ENCODE results near the gene RNF114.
"Not testable (repeated sequence)": the region's sequence is repeated elsewhere in the genome, so short reads cannot be mapped to it uniquely, and the experiment has no call there.

Gene RNF114

GRCh38 chr20:49892817-49893216, 43.4 kb upstream of the RNF114 start:
- DNase-seq: no peak
- Histone ChIP-seq H2BK15ac (replicated peaks; ENCODE audit: low read depth) (no peak overlapping the region), H3K27me3 (ENCODE audit: insufficient read depth, low read length, poor library complexity) (no peaks in the 10 kb centered on the region), H3K23ac (ENCODE audit: low read length) (no peak overlapping the region), H3K79me2 (ENCODE audit: control insufficient read depth, insufficient read depth, low read length) (no peaks in the 10 kb centered on the region), H4K5ac (ENCODE audit: low read length) (no peak overlapping the region), H3K4me2 (ENCODE audit: low read length) (no peak overlapping the region), H4K8ac (ENCODE audit: low read depth, low read length) (no peak overlapping the region), H3K9ac (ENCODE audit: low read length) (no peak overlapping the region), H3K18ac (ENCODE audit: low read length) (no peak overlapping the region), H3K56ac (ENCODE audit: low read length) (no peak overlapping the region), H3K4me3 (ENCODE audit: low read length) (no peak overlapping the region), H3K36me3 (ENCODE audit: control insufficient read depth, insufficient read depth, low read length) (no peaks in the 10 kb centered on the region), H2BK5ac (ENCODE audit: low read length) (no peak overlapping the region), H3K79me1 (ENCODE audit: low read length) (no peaks in the 10 kb centered on the region), H2BK120ac (ENCODE audit: low read depth, low read length) (no peak overlapping the region), H3K4ac (ENCODE audit: low read depth, low read length) (no peak overlapping the region), H3K4me1 (ENCODE audit: control insufficient read depth, low read depth, low read length) (peaks cover 10% of the 10 kb centered on the region), H3K27ac (ENCODE audit: low read depth, low read length) (no peak overlapping the region), H2AK5ac (ENCODE audit: low read length) (no peak overlapping the region)
- no CpG with 5 or more reads among the region's 11 CpGs for WGBS (ENCODE audit: extremely low coverage, insufficient coverage, low lambda C conversion rate)

- no peaks in the 10 kb centered on the region for H3K36me3 ChIP-seq (ENCODE audit: control insufficient read depth, insufficient read depth, low read length)
- H2AK5ac ChIP-seq (ENCODE audit: low read length): no peak overlapping the region
- no peak overlapping the region for H2BK5ac ChIP-seq (ENCODE audit: low read length)
- no peak overlapping the region for H3K23ac ChIP-seq (ENCODE audit: low read length)
- no peak overlapping the region for H3K4me3 ChIP-seq (ENCODE audit: low read length)
- H3K79me1 ChIP-seq (ENCODE audit: low read length): no peaks in the 10 kb centered on the region
- H3K27me3 ChIP-seq (ENCODE audit: insufficient read depth, low read length, poor library complexity): no peaks in the 10 kb centered on the region
- H3K18ac ChIP-seq (ENCODE audit: low read length): no peak overlapping the region
- WGBS (ENCODE audit: extremely low coverage, insufficient coverage, low lambda C conversion rate): no CpG with 5 or more reads among the region's 12 CpGs
- no peak overlapping the region for H3K56ac ChIP-seq (ENCODE audit: low read length)
- no peak for DNase-seq
- H3K4ac ChIP-seq (ENCODE audit: low read depth, low read length): no peak overlapping the region
- H4K5ac ChIP-seq (ENCODE audit: low read length): no peak overlapping the region
- no peak overlapping the region for H3K9ac ChIP-seq (ENCODE audit: low read length)
- H4K8ac ChIP-seq (ENCODE audit: low read depth, low read length): no peak overlapping the region
- no peaks in the 10 kb centered on the region for H3K79me2 ChIP-seq (ENCODE audit: control insufficient read depth, insufficient read depth, low read length)
- H3K27ac ChIP-seq (ENCODE audit: low read depth, low read length): no peak overlapping the region
- H3K4me1 ChIP-seq (ENCODE audit: control insufficient read depth, low read depth, low read length): peaks cover 10% of the 10 kb centered on the region
- no peak overlapping the region for H2BK15ac ChIP-seq (replicated peaks; ENCODE audit: low read depth)
- no peak overlapping the region for H2BK120ac ChIP-seq (ENCODE audit: low read depth, low read length)
- no peak overlapping the region for H3K4me2 ChIP-seq (ENCODE audit: low read length)
Observed at GRCh38 chr20:49893242-49894072, 42.7 kb upstream of the RNF114 start.

GRCh38 chr20:49894073-49894470, 42.1 kb upstream of the RNF114 start:
- Histone ChIP-seq H2BK120ac (ENCODE audit: low read depth, low read length) (no peak overlapping the region), H3K9ac (ENCODE audit: low read length) (no peak overlapping the region), H3K23ac (ENCODE audit: low read length) (no peak overlapping the region), H4K5ac (ENCODE audit: low read length) (no peak overlapping the region), H3K4ac (ENCODE audit: low read depth, low read length) (no peak overlapping the region), H3K4me1 (ENCODE audit: control insufficient read depth, low read depth, low read length) (peaks cover 8% of the 10 kb centered on the region), H2BK15ac (replicated peaks; ENCODE audit: low read depth) (no peak overlapping the region), H3K27ac (ENCODE audit: low read depth, low read length) (no peak overlapping the region), H2AK5ac (ENCODE audit: low read length) (no peak overlapping the region), H4K8ac (ENCODE audit: low read depth, low read length) (no peak overlapping the region), H3K4me3 (ENCODE audit: low read length) (no peak overlapping the region), H3K4me2 (ENCODE audit: low read length) (no peak overlapping the region), H3K56ac (ENCODE audit: low read length) (no peak overlapping the region), H3K27me3 (ENCODE audit: insufficient read depth, low read length, poor library complexity) (no peaks in the 10 kb centered on the region), H3K18ac (ENCODE audit: low read length) (no peak overlapping the region), H3K79me1 (ENCODE audit: low read length) (no peaks in the 10 kb centered on the region), H3K79me2 (ENCODE audit: control insufficient read depth, insufficient read depth, low read length) (no peaks in the 10 kb centered on the region), H3K36me3 (ENCODE audit: control insufficient read depth, insufficient read depth, low read length) (no peaks in the 10 kb centered on the region), H2BK5ac (ENCODE audit: low read length) (no peak overlapping the region)
- WGBS (ENCODE audit: extremely low coverage, insufficient coverage, low lambda C conversion rate): no CpG with 5 or more reads among the region's 6 CpGs
- DNase-seq: no peak

GRCh38 chr20:49895474-49896093, 40.6 kb upstream of the RNF114 start:
- H3K4me3 ChIP-seq (ENCODE audit: low read length); H3K79me1 ChIP-seq (ENCODE audit: low read length); H2AK5ac ChIP-seq (ENCODE audit: low read length); H3K27me3 ChIP-seq (ENCODE audit: insufficient read depth, low read length, poor library complexity); H2BK5ac ChIP-seq (ENCODE audit: low read length); H3K56ac ChIP-seq (ENCODE audit: low read length); H3K18ac ChIP-seq (ENCODE audit: low read length); H3K4ac ChIP-seq (ENCODE audit: low read depth, low read length); H3K23ac ChIP-seq (ENCODE audit: low read length); H3K4me2 ChIP-seq (ENCODE audit: low read length); H2BK120ac ChIP-seq (ENCODE audit: low read depth, low read length); H3K9ac ChIP-seq (ENCODE audit: low read length); H4K8ac ChIP-seq (ENCODE audit: low read depth, low read length); DNase-seq; H3K4me1 ChIP-seq (ENCODE audit: control insufficient read depth, low read depth, low read length); H3K36me3 ChIP-seq (ENCODE audit: control insufficient read depth, insufficient read depth, low read length); H3K27ac ChIP-seq (ENCODE audit: low read depth, low read length); H4K5ac ChIP-seq (ENCODE audit: low read length); H2BK15ac ChIP-seq (replicated peaks; ENCODE audit: low read depth); H3K79me2 ChIP-seq (ENCODE audit: control insufficient read depth, insufficient read depth, low read length): not testable (repeated sequence)
- WGBS (ENCODE audit: extremely low coverage, insufficient coverage, low lambda C conversion rate): no CpG with 5 or more reads among the region's 7 CpGs

- no peak overlapping the region for H3K18ac ChIP-seq (ENCODE audit: low read length)
- no peak overlapping the region for H3K9ac ChIP-seq (ENCODE audit: low read length)
- no peak overlapping the region for H3K4me2 ChIP-seq (ENCODE audit: low read length)
- no peaks in the 10 kb centered on the region for H3K27me3 ChIP-seq (ENCODE audit: insufficient read depth, low read length, poor library complexity)
- H3K4ac ChIP-seq (ENCODE audit: low read depth, low read length): no peak overlapping the region
- H3K4me3 ChIP-seq (ENCODE audit: low read length): no peak overlapping the region
- no peaks in the 10 kb centered on the region for H3K36me3 ChIP-seq (ENCODE audit: control insufficient read depth, insufficient read depth, low read length)
- H2BK15ac ChIP-seq (replicated peaks; ENCODE audit: low read depth): no peak overlapping the region
- no peak overlapping the region for H2BK120ac ChIP-seq (ENCODE audit: low read depth, low read length)
- H3K79me2 ChIP-seq (ENCODE audit: control insufficient read depth, insufficient read depth, low read length): no peaks in the 10 kb centered on the region
- peaks cover 3% of the 10 kb centered on the region for H3K4me1 ChIP-seq (ENCODE audit: control insufficient read depth, low read depth, low read length)
- H4K8ac ChIP-seq (ENCODE audit: low read depth, low read length): no peak overlapping the region
- H3K23ac ChIP-seq (ENCODE audit: low read length): no peak overlapping the region
- no peak for DNase-seq
- H3K79me1 ChIP-seq (ENCODE audit: low read length): no peaks in the 10 kb centered on the region
- no CpG with 5 or more reads among the region's 6 CpGs for WGBS (ENCODE audit: extremely low coverage, insufficient coverage, low lambda C conversion rate)
- H4K5ac ChIP-seq (ENCODE audit: low read length): no peak overlapping the region
- no peak overlapping the region for H3K56ac ChIP-seq (ENCODE audit: low read length)
- H2BK5ac ChIP-seq (ENCODE audit: low read length): no peak overlapping the region
- no peak overlapping the region for H3K27ac ChIP-seq (ENCODE audit: low read depth, low read length)
- H2AK5ac ChIP-seq (ENCODE audit: low read length): no peak overlapping the region
Observed at GRCh38 chr20:49896204-49896603, 40.0 kb upstream of the RNF114 start.

All from mesendoderm (in vitro differentiated cells).